Ascending aorta (tissue), 2 donors: ENCODE measurements around the gene SPEN. TPM values are rescaled to one million over a fixed set of nuclear protein-coding genes. Genes with fewer than 3 reads are reported as not detected.

Experiments used
- DNase-seq, 2 donors: peaks; one replicate each; pipeline ENCODE4 v3.0.0-alpha.2; 2019; ENCODE audit warnings: low spot score in 2 of 2
- H3K27ac ChIP-seq, 2 donors: fragments of 200-600 bp; sonication (generic); one replicate each; pipeline ENCODE4 v1.5.1; 2016 to 2017; ENCODE audit warnings: mild to moderate bottlenecking in 1 of 2
- H3K27me3 ChIP-seq: fragments of 200-600 bp; sonication (generic); one replicate; pipeline ENCODE4 v1.5.1; 2017
- H3K36me3 ChIP-seq, 2 donors: fragments of 200-600 bp; sonication (generic); one replicate each; pipeline ENCODE4 v1.5.1; 2016
- H3K4me1 ChIP-seq, 2 donors: fragments of 200-600 bp; sonication (generic); one replicate each; pipeline ENCODE4 v1.5.1; 2016 to 2017; ENCODE audit warnings: mild to moderate bottlenecking in 1 of 2
- H3K4me3 ChIP-seq, 2 donors: fragments of 200-600 bp; sonication (generic); one replicate each; pipeline ENCODE4 v1.5.1; 2016 to 2017; ENCODE audit warnings: mild to moderate bottlenecking in 1 of 2
- H3K9me3 ChIP-seq, 2 donors: fragments of 200-600 bp; sonication (generic); one replicate each; pipeline ENCODE4 v1.5.1; 2016
- intact Hi-C: fragments of 100-400 bp; cut with DNase I; formaldehyde crosslinking; loops from one replicate; pipeline ENCODE4 v1.15.1; 2023
- total RNA-seq: library from RNA; depleted of rRNA; stranded (reverse); fragments of >200 nt; gene quantifications from one replicate; pipeline ENCODE4 v1.1.0, GENCODE V29; 2016
- TF ChIP-seq, protein P1 (sequence below), 3 experiments: fragments of 200-600 bp in 2 of 3; fragments of 450-650 bp in 1 of 3; sonication (generic) in 2 of 3; IDR thresholded peaks; one replicate each; pipeline ENCODE4 v1.5.1; 2016 to 2019; ENCODE audit warnings: antibody characterized with exemption in 3 of 3, mild to moderate bottlenecking in 1 of 3, moderate library complexity in 1 of 3

The SPEN gene
- total RNA-seq, 1 donor from 2014 or later = 53.9 TPM

DNA sequence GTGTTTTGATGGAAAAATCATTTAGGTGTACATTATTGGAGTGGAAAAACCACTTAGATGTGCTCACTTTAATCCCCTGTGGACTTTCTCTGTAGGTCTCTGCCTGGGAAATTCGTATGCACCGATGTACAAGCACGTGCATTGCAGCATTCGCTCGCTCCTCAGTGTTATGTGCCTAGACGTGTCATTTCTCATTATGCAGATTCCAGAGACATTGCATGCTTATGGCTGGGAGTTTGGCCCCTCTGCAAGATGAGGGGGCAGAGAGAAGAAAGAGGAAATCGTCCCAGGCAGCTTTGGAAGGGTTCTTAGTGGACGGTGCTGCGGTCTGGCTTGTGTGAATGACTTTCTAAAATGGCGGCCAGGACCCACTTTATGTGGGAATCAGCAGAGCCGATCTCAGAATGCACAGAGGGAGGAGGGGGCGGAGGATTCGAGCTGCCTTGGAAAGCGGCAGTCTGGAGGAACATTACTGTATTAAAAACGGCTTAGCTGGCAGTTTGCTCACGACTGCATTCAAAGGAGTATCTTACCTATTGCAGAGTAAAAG, 2.3 kb downstream of the SPEN start:
- Histone ChIP-seq H3K4me3 (peak overlapping the region; percentile 98 to 100), H3K36me3 (no peaks in the 10 kb centered on the region), H3K27me3 (no peaks in the 10 kb centered on the region), H3K4me1 (peaks cover 6 to 39% of the 10 kb centered on the region in 2 donors), H3K27ac (peak overlapping the region; percentile 96 to 99), H3K9me3 (no peaks in the 10 kb centered on the region)
- TF ChIP-seq, protein P1, sequence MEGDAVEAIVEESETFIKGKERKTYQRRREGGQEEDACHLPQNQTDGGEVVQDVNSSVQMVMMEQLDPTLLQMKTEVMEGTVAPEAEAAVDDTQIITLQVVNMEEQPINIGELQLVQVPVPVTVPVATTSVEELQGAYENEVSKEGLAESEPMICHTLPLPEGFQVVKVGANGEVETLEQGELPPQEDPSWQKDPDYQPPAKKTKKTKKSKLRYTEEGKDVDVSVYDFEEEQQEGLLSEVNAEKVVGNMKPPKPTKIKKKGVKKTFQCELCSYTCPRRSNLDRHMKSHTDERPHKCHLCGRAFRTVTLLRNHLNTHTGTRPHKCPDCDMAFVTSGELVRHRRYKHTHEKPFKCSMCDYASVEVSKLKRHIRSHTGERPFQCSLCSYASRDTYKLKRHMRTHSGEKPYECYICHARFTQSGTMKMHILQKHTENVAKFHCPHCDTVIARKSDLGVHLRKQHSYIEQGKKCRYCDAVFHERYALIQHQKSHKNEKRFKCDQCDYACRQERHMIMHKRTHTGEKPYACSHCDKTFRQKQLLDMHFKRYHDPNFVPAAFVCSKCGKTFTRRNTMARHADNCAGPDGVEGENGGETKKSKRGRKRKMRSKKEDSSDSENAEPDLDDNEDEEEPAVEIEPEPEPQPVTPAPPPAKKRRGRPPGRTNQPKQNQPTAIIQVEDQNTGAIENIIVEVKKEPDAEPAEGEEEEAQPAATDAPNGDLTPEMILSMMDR (IDR thresholded peaks at IDR 0.05) = no peak
- intact Hi-C loops = loop anchor here (1.0 to 5.0 kb wide), 2 partner anchors 36 to 53 kb away; no protein-coding TSS in a partner anchor
- DNase-seq = no peak

DNA sequence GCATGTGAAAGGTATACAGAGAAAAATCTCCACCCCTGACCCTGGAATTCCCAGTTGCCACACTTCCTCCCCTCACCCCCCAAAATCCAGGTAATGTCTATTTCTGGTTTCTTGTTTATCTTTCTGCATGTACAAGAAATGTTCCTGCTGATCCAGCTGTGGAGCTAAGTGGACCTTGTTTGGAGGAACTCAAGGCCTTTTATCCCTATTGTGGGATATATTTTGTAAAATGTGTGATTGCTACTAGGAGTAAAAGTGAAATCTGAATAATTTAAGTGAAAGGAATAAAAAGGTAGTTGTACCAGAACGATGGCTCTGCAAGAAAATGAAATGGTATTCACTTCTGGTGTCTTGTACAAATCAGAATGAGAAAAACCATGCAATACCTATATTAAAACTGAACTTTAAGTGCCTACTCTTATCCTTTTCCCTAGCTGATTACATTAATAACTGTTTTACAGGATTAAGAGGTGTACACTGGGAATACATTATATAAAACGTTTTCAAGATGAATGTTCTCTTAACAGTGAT, 3.0 kb downstream of the SPEN start:
- peak overlapping the region; percentile 98 to 100 for H3K4me3 ChIP-seq
- H3K4me1 ChIP-seq = peaks cover 6 to 43% of the 10 kb centered on the region in 2 donors
- no peaks in the 10 kb centered on the region for H3K9me3 ChIP-seq
- H3K36me3 ChIP-seq = no peaks in the 10 kb centered on the region
- peak overlapping the region in 1 of 2 donors; percentile 99 for H3K27ac ChIP-seq
- TF ChIP-seq, protein P1 (IDR thresholded peaks at IDR 0.05) = no peak
- no peaks in the 10 kb centered on the region for H3K27me3 ChIP-seq
- intact Hi-C loops = no loop called here
- no peak for DNase-seq

DNA sequence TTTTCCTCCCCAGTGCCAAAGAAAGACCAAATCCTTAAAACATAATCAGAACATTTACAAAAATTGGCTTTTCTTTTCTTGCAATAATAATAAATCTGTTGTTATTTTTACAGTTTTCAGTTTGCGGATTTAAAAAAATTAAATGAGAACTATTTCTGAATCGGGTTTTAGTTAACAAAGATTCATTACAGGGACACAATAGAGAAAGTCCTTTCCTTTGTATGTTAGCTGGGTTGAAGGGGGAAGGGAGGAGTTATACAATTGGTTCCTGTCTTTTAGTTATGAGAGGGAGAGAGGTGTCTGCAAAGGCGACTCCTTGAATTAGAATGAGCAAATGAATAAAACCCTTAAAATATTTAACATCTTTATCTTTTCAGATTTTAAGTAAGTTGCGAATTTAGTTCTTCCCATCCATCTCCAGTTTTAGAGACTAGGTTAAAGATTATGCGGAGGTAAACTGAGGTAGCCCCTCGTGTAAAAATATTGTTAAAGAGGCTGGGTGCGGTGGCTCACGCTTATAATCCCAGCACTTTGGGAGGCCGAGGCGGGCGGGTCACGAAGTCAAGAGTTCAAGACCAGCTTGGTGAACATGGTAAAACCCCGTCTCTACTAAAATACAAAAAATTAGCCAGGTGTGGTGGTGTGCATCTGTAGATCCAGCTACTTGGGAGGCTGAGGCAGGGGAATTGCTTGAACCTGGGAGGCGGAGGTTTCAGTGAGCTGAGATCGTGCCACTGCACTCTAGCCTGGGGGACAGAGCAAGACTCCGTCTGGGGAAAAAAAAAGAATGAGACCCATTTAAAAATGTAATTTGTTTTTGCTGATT, 3.9 kb downstream of the SPEN start:
- peaks cover 6 to 42% of the 10 kb centered on the region in 2 donors for H3K4me1 ChIP-seq
- peak overlapping the region; percentile 37 to 49 for H3K27ac ChIP-seq
- H3K27me3 ChIP-seq = no peaks in the 10 kb centered on the region
- no peak for DNase-seq
- intact Hi-C loops = no loop called here
- H3K4me3 ChIP-seq = peak overlapping the region in 1 of 2 donors; percentile 98
- no peaks in the 10 kb centered on the region for H3K36me3 ChIP-seq
- TF ChIP-seq, protein P1 (IDR thresholded peaks at IDR 0.05) = no peak
- no peaks in the 10 kb centered on the region for H3K9me3 ChIP-seq

DNA sequence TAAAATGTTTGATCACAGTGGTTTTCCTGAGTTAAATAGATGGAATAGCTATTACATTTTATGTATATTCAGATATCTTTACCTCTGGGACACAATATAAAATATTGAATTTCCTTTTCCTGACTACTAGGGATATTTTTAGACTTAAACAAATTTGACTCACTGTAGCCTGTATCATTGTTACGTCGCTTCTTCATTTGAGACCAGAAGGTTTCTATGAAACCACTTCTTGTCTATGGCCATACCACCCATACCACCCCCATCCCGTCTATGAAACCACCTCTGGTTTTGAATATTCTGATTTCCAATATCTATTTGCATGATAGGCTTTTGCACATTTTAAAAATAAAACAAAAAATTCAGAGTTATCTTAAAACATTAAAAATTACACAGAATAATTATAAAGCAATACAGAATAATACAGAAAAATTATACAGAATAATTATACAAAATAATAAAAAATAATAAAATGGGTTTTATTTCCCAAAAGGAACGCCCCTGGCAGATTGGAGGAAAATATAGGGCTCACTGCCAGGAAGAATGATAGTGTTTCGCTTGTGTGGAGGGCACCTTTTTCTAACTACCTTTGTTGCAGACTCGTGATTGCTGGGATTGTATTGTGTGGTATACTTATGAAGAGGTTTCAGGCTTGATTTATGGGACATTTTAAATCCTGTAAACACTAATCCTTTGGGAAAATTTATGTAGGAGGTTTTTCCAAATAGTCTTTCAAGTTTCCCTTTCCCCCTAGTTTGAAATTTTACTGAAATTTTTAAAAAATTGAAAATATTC, 4.7 kb downstream of the SPEN start:
- intact Hi-C loops = no loop called here
- TF ChIP-seq, protein P1 (IDR thresholded peaks at IDR 0.05) = no peak
- peak overlapping the region; percentile 37 to 49 for H3K27ac ChIP-seq
- peaks cover 10 to 44% of the 10 kb centered on the region in 2 donors for H3K4me1 ChIP-seq
- no peak for DNase-seq
- H3K27me3 ChIP-seq = no peaks in the 10 kb centered on the region
- peak overlapping the region in 1 of 2 donors; percentile 98 for H3K4me3 ChIP-seq
- H3K36me3 ChIP-seq = no peaks in the 10 kb centered on the region
- H3K9me3 ChIP-seq = no peaks in the 10 kb centered on the region

DNA sequence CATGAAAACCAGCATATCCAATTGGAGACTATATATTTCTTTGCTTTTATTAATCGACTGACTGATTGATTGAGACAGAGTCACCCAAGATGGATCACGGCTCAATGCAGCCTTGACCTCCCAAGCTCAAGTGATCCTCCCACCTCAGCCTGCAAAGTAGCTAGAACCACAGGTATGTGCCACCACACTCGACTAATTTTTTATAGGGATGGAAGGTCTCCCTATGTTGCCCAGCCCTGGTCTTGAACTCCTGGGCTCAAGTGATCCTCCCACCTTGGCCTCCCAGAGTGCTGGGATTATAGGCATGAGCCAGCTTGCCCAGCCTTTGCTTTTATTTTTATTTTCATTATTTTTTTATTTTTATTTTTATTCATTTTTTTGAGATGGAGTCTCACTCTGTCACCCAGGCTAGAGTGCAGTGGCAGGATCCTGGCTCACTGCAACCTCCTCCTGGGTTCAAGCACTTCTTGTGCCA, 5.4 kb downstream of the SPEN start:
- peak overlapping the region in 1 of 2 donors; percentile 49 for H3K27ac ChIP-seq

More for the DNA sequence above, 5.4 kb downstream of the SPEN start:
- peaks cover 10 to 50% of the 10 kb centered on the region in 2 donors for H3K4me1 ChIP-seq
- no peaks in the 10 kb centered on the region for H3K27me3 ChIP-seq
- DNase-seq = no peak
- H3K9me3 ChIP-seq = no peaks in the 10 kb centered on the region
- intact Hi-C loops = no loop called here
- no peaks in the 10 kb centered on the region for H3K36me3 ChIP-seq
- TF ChIP-seq, protein P1 (IDR thresholded peaks at IDR 0.05) = no peak
- H3K4me3 ChIP-seq = peak overlapping the region in 1 of 2 donors; percentile 98
